ENCODE results near the gene MAD1L1.

MAD1L1 gene

DNA sequence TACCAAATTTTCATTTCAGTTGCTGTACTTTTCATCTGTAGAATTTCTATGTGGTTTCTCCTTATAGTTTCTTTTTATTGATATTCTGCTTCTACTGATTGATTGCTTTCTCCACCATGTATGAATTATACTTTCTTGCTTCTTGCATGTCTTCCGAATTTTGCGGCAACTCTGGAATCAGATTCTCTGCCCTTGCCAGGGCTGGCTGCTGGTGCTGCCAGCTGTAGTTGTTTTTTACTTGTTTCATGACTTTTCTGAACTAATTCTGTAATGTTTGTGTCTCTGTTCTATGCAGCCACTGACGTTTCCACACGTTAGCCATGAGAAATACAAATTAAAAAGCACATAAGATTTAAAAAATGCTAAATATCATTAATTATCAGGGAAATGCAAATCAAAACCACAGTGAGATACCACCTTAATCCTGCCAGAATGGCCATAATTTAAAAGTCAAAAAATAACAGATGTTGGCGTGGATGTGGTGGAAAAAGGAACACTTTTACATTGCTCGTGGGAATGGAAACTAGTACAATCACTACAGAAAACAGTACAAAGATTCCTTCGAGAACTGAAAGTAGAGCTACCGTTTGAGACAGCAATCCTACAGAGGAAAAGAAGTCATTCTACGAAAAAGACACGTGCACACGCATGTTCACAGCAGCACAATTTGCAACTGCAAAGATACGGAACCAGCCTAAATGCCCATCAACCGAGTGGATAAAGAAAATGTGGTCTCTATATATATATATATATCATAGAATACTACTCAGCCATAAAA, 51.5 kb downstream of the MAD1L1 start:
- no peak overlapping the region for H3K4me3 ChIP-seq (ENCODE audit: low read depth, low read length)

DNA sequence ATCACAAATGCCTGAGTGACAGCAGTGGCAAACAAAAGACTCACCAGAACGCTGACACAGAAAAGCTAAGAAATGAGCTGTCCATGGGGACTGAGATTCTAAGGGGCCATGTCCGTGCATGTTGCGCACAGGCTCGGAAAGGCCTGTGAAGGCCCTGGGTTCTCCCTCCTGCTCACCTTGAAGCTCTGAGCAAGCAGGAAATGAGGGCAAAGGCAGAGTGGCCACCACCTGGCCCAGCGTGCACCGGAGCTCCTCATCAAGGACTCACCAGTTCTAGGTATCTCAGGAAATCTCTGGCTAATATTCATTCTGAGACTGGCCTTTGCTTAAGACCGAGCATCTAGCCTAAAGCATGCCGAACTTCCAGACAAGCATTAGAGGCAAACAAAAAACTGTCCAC, 52.7 kb downstream of the MAD1L1 start:
- H3K4me3 ChIP-seq (ENCODE audit: low read depth, low read length): no peak overlapping the region

DNA sequence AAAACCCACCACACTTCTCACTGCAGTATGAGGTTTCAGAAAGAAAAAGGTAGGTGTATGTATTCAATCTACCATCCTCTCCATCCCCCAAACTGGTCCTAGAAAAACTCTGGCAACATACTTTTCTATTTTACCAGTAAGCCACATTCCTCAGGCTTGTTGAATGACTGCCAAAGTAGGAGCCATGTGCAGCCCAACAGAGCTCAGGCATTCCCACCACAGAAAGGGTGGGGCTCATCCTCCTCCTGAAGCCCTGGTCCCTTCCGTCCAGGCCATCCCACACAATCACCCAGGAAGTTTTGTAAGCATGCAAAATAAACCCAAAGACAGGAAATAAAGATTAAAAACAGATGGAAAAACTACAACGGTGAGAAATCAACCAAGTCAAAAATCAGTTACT, 57.2 kb downstream of the MAD1L1 start:
- no peak overlapping the region for H3K4me3 ChIP-seq (ENCODE audit: low read depth, low read length)

DNA sequence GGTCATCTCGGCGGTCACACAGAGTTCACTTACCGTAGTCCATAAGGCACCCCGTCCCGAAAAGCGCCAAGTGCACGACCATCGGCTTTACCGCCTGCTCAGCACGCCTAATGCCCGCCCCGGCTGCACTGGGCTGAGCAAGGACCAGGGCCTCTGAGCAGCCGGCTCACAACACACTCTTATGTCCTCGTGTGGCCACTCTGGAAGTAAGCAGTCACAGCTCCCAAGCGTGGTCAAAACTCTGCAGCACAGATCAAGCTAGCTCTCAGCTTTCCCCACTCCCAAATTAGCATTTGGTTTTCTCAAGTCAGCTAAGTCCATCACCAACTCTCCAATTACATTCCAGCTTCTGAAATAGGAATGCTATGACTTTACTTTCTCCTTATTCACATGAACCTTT, 57.7 kb downstream of the MAD1L1 start:
- H3K4me3 ChIP-seq (ENCODE audit: low read depth, low read length): no peak overlapping the region

DNA sequence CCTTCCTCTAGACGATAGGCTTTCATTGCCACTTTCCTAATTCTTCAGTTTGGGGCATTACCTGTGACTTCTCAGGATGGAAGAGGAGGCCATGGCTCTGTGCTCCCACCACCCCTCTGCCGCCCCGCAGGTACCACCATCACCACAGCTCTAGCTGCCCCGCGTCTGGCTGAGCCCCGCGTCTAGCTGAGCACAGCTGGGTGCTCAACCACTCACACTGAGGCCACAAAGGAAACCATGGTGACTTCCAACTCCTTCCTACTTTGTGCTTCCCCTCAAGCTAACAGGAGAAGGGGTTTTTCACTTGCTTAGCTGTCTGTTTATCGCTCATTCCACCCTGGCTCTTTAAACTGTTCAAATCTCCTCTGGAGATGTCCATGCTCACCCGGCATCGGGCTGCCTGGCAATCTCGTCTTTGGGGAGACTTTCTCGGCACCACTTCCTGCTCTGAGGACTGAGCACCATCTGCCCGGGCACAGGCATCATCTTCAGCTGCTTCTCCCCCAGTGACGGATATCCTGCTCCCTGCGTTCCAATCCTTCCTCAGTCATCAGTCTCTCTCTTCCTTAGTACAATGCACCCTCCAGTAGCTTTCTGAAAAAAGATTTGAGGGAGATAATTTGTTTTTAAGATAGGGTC, 59.4 kb downstream of the MAD1L1 start:
- H3K4me3 ChIP-seq (ENCODE audit: low read depth, low read length): no peak overlapping the region

DNA sequence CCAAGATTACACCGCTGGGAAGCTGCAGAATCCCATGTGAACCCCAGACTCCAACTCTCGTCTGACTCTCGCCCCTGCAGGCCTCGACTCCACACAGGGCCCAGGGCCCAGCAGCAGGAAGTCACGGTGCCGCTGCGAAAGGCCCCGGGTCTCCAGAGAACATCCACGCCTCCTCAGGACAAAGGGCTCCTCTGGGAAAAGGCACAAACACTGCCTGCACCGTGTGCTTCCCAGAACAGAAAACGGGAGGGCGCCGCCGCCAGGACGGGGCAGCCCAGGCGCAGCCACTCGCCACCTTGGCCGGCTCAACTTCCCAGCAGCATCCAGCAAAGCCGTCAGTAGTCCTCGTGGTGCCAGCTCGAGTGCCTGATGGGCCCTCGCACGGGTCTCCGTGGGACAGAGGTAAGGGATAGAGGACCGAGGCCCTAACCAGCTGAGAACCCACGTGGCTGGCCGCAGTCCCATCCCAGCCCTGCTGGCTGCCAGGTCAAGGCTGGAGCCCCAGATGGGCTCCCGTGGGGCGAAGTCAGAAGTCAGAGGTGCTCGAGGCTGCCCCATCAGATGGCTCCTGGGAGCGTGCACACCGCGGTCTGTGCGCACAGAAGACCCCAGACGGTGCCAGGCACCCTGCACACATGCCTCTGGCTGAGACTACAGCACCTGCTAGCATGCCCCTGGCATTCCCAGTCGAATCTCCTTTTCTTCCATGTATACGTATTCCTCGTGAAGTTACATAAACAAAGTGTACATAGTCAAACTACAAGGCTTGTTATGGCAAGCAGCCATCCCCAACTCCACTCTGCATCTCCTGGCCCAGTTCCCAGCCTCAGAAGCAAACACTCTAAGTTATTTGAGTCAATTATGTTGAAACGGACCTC, 60.2 kb downstream of the MAD1L1 start:
- no peak overlapping the region for H3K4me3 ChIP-seq (ENCODE audit: low read depth, low read length)

DNA sequence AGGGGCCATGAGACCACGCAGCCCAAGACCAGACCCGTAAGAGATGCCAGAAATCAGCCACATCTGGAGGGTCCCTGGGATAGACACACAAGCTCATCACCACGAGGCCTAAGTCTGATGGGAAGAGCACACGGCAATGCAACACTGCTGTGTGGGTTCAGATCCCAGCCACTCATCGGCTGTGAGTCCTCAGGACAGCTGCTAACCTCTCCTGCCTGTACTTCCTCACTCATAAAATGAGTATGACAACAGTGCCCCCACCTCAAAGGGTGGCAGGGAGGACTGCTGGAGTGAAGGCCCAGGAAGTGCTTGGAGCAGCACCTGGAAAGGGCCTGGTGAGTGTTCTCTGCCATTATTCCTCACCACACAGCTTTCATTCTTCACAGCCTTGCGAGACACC, 60.9 kb downstream of the MAD1L1 start:
- no peak overlapping the region for H3K4me3 ChIP-seq (ENCODE audit: low read depth, low read length)

DNA sequence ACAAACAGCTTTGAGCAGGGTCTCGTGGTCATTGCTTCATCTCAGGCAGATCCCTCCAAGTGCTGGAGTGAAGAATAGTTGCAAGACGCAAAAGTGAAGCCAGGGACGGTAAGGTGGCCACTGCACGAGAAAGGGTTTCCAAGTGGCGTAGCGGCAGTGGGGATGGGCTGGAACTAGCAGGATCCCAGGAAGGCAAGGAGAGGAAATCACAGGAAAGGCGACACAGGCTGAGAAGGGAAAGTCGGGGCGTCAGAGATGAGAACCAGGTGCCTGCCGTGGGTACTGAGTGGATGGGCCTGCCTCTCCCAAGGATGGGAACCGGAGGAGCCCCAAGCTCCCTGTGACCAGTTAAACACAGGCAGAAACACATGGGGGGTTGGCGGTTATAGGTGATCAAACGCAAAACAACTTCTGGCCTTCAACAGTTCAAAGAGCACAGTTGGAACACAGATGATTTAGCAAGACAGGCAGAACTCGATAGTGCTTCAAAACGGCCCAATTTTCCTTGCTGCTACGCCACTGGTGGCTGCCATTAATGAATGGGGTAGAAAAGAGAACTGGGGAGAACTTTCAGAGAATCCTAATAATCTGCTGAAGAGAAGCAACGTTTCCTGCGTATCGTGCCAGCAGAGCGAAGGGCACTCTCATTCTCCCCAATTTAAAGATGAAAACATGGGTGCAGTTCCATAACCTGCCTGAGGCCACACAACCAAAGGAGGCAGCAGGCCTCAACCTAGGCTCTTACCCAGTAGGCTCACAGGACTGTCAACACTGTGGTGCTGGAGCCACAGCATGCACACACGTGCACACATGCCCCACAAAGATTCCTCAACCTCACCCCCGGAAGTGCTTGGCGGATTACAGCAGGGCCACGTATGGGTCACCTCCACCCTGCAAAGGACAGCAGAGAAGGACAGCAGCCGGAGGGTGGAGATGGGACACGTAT, 61.9 kb downstream of the MAD1L1 start:
- H3K4me3 ChIP-seq (ENCODE audit: low read depth, low read length): no peak overlapping the region

DNA sequence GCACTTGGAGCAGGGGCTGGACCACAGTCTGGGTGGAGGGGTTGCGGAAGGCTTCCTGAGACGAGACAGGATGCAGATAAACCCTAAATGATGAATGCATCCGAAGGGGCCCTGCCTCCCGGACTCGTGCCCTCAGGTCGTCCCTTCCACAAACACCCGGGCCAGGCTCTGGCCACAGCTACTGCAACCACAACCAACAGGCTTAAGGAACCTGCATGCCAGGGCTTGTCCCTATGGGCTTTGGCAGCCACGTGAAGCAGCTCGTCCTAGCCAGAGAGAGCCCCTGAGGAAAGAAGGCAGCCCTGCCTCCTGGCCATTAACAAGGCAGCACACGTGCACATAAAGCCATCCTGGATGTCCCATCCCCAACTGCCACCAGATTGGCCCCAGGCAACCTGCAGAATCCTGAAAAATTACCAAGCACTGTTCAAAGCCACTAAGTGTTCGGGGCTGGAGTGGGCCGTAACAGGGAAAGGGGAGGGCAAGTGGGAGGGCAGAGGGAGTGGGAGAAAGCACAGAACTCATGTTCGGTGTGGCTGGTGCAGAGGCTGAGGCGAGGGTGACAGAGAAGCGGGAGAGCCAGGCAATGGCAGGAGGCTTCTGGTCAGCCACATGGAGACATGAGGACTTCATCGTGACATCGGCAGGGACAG, 62.7 kb downstream of the MAD1L1 start:
- H3K4me3 ChIP-seq (ENCODE audit: low read depth, low read length): no peak overlapping the region

DNA sequence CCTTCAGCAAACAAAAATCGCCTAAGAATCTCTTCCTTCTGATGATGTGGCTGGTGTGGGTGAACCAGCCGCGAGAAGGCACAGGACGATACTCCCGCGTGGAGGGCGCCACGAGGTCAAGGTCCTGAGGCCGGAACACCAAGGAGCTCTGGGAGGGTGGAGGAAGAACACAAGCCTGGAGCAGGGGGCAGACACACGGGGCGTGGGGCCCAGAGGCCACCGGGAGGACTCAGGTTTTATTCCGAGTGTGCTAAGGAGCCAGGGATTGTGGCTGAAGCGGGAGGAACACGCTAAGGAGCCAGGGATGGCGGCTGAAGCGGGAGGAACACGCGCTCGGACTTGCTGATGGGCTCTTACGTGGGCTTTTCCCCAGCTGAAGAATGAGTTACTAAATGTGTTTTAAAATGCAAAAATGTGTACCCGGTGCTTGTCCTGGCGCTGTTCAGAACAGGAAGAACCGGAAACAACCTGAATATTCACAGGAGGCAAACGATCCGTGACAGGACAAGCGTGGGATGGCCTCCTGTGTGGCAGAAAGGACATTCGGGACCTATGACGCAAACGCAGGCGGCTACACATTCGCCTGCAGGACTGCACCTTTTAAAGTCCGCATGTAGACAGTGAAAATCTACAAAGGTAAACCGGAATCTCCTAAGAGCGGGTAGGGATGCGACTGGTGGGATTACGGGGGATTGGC, 64.0 kb downstream of the MAD1L1 start:
- H3K4me3 ChIP-seq (ENCODE audit: low read depth, low read length): no peak overlapping the region

DNA sequence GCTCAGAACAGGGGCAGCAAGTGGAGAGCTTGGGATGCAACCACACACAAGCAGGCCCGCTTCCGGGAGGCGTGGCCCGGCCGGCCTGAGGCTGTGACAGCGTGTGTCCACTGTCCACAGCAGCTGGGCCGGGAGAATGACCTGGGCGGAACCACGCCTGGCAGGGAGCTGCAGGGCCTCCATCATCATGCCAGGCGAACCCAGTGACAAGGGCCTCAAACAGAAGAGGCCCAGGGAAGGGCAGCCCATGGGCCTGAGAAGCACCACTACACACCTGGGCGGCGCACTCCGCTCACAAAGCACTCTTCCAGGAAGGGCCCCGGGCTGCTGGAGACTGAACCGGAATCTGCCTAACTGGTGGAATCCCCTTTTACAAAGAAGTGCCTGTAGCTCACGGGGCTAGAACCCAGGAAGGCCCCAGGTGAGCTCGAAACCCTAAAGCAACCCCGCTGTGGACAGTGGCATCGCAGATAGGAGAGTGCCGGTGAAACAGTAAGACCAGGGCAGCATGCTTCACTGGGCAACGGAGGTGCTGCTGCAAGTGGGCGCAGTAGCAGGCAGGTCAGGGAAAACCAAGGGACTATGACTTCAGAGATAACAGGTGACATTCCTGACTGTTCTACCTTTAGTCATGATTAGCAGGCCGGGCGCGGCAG, 66.0 kb downstream of the MAD1L1 start:
- no peak overlapping the region for H3K4me3 ChIP-seq (ENCODE audit: low read depth, low read length)

DNA sequence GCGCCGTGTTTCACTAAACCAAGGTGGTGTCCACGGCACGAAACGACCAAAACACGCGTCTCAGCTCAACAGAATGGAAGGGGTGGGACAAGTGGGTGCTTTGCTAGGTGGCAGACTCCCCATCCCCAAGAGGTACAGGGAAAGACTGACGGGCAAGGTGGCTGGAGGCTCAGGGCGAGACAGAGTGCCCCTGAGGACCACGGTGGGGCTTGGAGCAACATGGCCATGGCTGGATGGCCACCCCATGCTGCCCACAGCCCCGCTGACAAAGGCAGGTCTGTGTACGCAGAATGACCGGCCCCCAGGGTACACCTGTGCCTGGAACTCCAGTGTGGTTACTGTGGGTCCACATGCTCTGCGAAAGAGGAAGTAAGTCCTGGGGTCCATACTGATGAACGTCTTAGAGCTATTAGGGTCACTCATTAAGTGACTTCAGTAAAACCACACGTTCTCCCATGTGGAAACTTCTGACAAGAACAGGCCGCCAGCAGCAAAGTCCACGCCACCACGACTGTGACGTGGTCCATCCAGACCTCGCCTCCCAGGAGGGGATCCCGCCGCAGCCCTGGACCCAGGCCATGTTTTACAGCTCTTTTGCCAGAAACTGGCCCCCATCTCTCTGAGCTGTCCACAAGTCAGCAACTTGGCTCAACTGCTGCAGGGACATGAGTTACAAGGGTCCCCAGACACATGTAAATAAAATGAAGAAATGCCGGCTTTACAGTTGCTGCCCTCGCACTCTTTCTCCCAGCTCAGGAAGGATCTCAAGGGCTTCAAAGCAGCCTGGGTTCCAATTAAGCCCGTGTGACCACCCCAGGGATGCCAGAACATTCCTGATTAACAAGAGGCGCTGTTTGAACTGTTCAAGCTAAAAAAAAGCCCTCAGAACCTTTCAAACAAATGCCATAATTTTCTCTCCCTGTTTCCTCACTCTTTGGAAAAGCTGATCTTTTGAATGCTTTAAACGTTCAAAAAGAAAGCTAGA, 66.8 kb downstream of the MAD1L1 start:
- no peak overlapping the region for H3K4me3 ChIP-seq (ENCODE audit: low read depth, low read length)

DNA sequence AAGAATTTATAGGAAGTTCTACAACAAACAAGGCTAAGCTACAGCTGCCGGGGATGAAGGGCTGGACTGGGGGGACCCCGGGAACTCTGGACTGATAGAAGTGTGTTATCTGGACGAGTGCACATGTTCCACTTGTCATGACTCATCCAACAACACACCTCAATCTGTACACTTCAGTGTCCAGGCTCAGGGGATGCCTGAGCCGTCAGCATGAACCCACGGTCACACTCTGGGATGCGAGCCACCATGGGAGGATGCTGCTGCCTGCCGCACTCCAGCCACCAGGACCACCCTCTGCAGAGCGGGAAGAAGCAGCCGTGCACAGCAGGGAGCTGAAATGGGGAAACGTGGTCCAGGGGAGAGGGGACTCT, 67.5 kb downstream of the MAD1L1 start:
- no peak overlapping the region for H3K4me3 ChIP-seq (ENCODE audit: low read depth, low read length)

DNA sequence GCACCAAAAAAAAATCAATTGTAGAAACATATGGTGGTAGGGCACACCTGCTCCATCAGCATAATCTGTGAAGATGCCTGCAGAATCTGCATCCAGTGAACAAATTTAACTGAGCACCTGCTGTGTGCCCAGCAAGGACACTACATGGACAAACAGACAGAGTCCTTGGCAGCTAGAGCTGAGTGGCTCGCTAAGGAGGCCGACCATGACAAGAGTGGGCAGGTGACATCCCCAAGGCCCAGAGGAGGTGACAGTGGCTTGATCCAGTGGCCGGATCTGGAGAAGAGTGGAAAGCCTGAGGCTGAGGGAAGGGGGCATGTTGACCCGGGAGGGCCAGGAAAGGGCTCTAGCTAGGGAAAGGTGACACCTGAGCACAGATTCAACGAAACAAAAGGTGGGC, 68.1 kb downstream of the MAD1L1 start:
- H3K4me3 ChIP-seq (ENCODE audit: low read depth, low read length): no peak overlapping the region

DNA sequence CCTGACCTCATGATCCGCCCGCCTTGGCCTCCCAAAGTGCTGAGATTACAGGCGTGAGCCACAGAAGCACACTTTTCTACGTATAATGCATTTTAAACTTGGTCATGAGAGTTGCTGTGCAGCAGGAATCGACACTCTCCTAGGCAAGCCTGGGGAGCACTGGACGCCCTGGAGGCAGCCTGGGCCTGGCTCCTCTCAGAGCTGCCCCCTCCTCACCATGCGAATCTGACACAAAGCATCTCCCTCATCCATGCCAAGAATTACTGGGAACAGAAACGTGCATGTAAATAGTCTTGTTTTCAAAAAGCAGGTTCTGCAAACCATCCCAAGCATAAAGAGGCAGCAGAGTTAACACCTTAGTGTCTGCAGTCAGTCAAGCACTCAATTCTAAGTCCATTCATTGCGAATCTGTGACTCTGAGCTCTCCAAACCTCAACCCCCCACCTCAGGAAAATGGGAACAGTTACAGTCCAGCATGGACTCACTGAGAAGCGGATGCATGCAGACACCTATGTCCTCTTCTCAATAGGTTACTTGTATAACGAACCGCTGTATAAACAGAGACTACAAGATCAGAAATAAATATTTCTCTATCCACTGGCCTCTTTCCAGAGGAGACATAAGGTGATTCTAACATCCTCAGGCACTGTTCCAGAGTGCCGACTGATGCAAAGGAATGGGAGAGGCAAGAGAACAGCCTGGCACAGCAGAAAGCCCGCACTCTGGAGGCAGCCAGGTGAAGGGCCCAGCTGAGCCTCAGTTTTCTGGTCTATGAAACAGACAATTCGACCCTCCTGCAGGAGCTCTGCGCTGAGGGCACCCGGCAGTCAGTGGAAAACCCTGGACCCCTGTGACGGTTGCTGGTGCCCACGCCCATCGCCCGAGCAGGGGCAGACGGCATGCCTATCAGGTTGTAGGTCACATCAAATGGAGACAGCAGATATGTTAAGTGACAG, 68.9 kb downstream of the MAD1L1 start:
- no peak overlapping the region for H3K4me3 ChIP-seq (ENCODE audit: low read depth, low read length)

DNA sequence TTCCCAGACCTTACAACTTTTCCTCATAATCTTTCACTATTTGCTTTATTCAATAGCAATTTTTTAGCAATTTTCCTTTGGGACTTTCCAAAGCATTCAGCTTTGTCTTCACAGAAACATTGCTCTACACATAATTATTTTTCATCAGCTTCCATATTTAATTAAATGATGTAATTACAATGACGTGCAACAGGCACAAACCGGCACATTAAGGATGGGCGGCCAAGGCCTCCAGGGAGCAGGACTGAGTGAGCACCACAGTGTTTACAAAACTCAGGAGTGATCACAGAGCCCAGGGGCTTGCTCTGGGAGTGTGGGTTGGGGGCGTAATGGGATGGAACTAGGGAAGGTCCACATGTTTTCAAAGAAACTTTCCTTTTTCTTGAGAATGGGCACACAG, 69.8 kb downstream of the MAD1L1 start:
- no peak overlapping the region for H3K4me3 ChIP-seq (ENCODE audit: low read depth, low read length)
